HL-60/S4 (cell line): ENCODE results near the gene SNX13.
"Not testable (repeated sequence)": the region's sequence is repeated elsewhere in the genome, so short reads cannot be mapped to it uniquely, and the experiment has no call there.

ENCODE experiments used
- in situ Hi-C: fragments of 300-500 bp; cut with MboI; formaldehyde crosslinking; loops from 2 replicates; pipeline ENCODE4 v1.14.3; 2022; ENCODE audit warnings: low sequenced_read_pairs

SNX13 gene

GRCh38 chr7:17915796-17916195 is 24.5 kb downstream of the SNX13 start:
- in situ Hi-C loops = no loop called here

GRCh38 chr7:17915168-17915567 is 25.1 kb downstream of the SNX13 start:
- in situ Hi-C loops = no loop called here

GRCh38 chr7:17913250-17913649 is 27.0 kb downstream of the SNX13 start:
- in situ Hi-C loops = no loop called here

GRCh38 chr7:17912536-17913235 is 27.6 kb downstream of the SNX13 start:
- in situ Hi-C loops = no loop called here

- in situ Hi-C loops = no loop called here
Measured at GRCh38 chr7:17912050-17912449, 28.2 kb downstream of the SNX13 start.

GRCh38 chr7:17910377-17910776 is 29.9 kb downstream of the SNX13 start:
- in situ Hi-C loops = no loop called here

- in situ Hi-C loops = not testable (repeated sequence)
Measured at GRCh38 chr7:17909310-17909709, 31.0 kb downstream of the SNX13 start.

GRCh38 chr7:17907014-17907413 is 33.3 kb downstream of the SNX13 start:
- in situ Hi-C loops = no loop called here

- in situ Hi-C loops = no loop called here
Measured at GRCh38 chr7:17903337-17903736, 37.0 kb downstream of the SNX13 start.

- in situ Hi-C loops = no loop called here
Measured at GRCh38 chr7:17902599-17902998, 37.7 kb downstream of the SNX13 start.

GRCh38 chr7:17900464-17900863 is 39.8 kb downstream of the SNX13 start:
- in situ Hi-C loops = no loop called here

- in situ Hi-C loops = no loop called here
Measured at GRCh38 chr7:17898111-17898510, 42.2 kb downstream of the SNX13 start.

- in situ Hi-C loops = no loop called here
Measured at GRCh38 chr7:17887286-17887685, 53.0 kb downstream of the SNX13 start.

GRCh38 chr7:17882685-17883084 is 57.6 kb downstream of the SNX13 start:
- in situ Hi-C loops = no loop called here

GRCh38 chr7:17879075-17879661 is 61.1 kb downstream of the SNX13 start:
- in situ Hi-C loops = no loop called here

GRCh38 chr7:17878627-17879026 is 61.7 kb downstream of the SNX13 start:
- in situ Hi-C loops = no loop called here

GRCh38 chr7:17871815-17872533 is 68.3 kb downstream of the SNX13 start:
- in situ Hi-C loops = no loop called here

- in situ Hi-C loops = no loop called here
Measured at GRCh38 chr7:17870406-17870805, 69.9 kb downstream of the SNX13 start.

- in situ Hi-C loops = no loop called here
Measured at GRCh38 chr7:17863809-17864143, 76.5 kb downstream of the SNX13 start.

GRCh38 chr7:17863095-17863808 is 77.0 kb downstream of the SNX13 start:
- in situ Hi-C loops = no loop called here

- in situ Hi-C loops = no loop called here
Measured at GRCh38 chr7:17856251-17856650, 84.0 kb downstream of the SNX13 start.

- in situ Hi-C loops = no loop called here
Measured at GRCh38 chr7:17855202-17855601, 85.1 kb downstream of the SNX13 start.
